GM12878 (cell line): ENCODE measurements around the gene OR6N2. TPM values are rescaled to one million over a fixed set of nuclear protein-coding genes. Genes with fewer than 3 reads are reported as not detected.

Experiments used
- ATAC-seq: fragments of 200-7000 bp; cut with Tn5 transposase; 3 replicates; pipeline ENCODE4 v1.9.1; 2020; ENCODE audit warnings: mild to moderate bottlenecking, moderate library complexity
- BruUV-seq: library from RNA; stranded (reverse); fragments of 400-500 nt; replicated peaks from 2 replicates; lab custom pipeline; 2021; lab: Mats Ljungman, UMichigan
- CTCF ChIA-PET: fragments of 300-600 bp; sonication (Branson Sonifier 250); formaldehyde crosslinking; extraction: SDS; loops from one replicate; lab custom pipeline; 2021; ENCODE audit warnings: inconsistent platforms; lab: Yijun Ruan, JAX
- POLR2A ChIA-PET: fragments of 350-600 bp; formaldehyde crosslinking; extraction: SDS; loops from one replicate; lab custom pipeline; 2021; ENCODE audit warnings: inconsistent platforms; lab: Charles Lee
- RAD21 ChIA-PET: fragments of 300-600 bp; sonication (Branson Sonifier 250); formaldehyde crosslinking; loops from one replicate; lab custom pipeline; 2023; ENCODE audit warnings: antibody characterized with exemption; ENCODE audit not compliant: unreplicated experiment; lab: Charles Lee
- SMC1A ChIA-PET: fragments of 300-600 bp; sonication (Branson Sonifier 250); formaldehyde crosslinking; loops from one replicate; lab custom pipeline; 2023; ENCODE audit not compliant: unreplicated experiment, uncharacterized antibody; lab: Charles Lee
- DNase-seq: peaks from one replicate; pipeline ENCODE4 v3.0.0-alpha.2; 2011; ENCODE audit warnings: low read depth, low spot score
- FAIRE-seq: peaks from 3 replicates; lab custom pipeline; 2011; peaks lifted over from hg19 to GRCh38; lab: Jason Lieb, UNC
- H2AFZ ChIP-seq: 2 replicates; pipeline ENCODE4 v1.6.0; 2011; ENCODE audit warnings: low read depth, low read length, control low read depth; ENCODE audit not compliant: control insufficient read depth
- H3K27ac ChIP-seq: 2 replicates; pipeline ENCODE4 v1.5.1; 2011; ENCODE audit warnings: control low read depth; ENCODE audit not compliant: control insufficient read depth, insufficient read depth
- H3K27me3 ChIP-seq, 2 experiments: replicated peaks in 1 of 2; 2 replicates each; pipeline versions ENCODE4 v1.6.0 to v1.6.1; 2011; ENCODE audit warnings: low read length in 1 of 2; ENCODE audit not compliant: control insufficient read depth in 2 of 2, insufficient read depth in 2 of 2
- H3K36me3 ChIP-seq, 2 experiments: 2 replicates each; pipeline ENCODE4 v1.5.1; 2011; ENCODE audit warnings: low read length in 1 of 2; ENCODE audit not compliant: control insufficient read depth in 2 of 2, insufficient read depth in 2 of 2
- H3K4me1 ChIP-seq: 2 replicates; pipeline ENCODE4 v1.6.1; 2011; ENCODE audit warnings: mild to moderate bottlenecking, low read length, moderate library complexity, mixed read lengths; ENCODE audit not compliant: control insufficient read depth, insufficient read depth
- H3K4me2 ChIP-seq: 2 replicates; pipeline ENCODE4 v1.6.0; 2011; ENCODE audit warnings: control low read depth; ENCODE audit not compliant: control insufficient read depth, insufficient read depth
- H3K4me3 ChIP-seq: fragments of 200-600 bp; sonication (generic); 2 replicates; pipeline ENCODE4 v1.5.1; 2016
- H3K79me2 ChIP-seq: 2 replicates; pipeline ENCODE4 v1.6.0; 2011; ENCODE audit warnings: low read length; ENCODE audit not compliant: control insufficient read depth, insufficient read depth
- H3K9ac ChIP-seq: 2 replicates; pipeline ENCODE4 v1.8.0; 2011; ENCODE audit warnings: low read length, control low read depth, mixed read lengths; ENCODE audit not compliant: control insufficient read depth, insufficient read depth
- H3K9me3 ChIP-seq: replicated peaks from 3 replicates; pipeline ENCODE4 v1.5.1; 2011; ENCODE audit warnings: mild to moderate bottlenecking, low read length; ENCODE audit not compliant: control insufficient read depth, insufficient read depth
- H4K20me1 ChIP-seq: 2 replicates; pipeline ENCODE4 v1.6.0; 2011; ENCODE audit not compliant: control insufficient read depth, insufficient read depth
- BCL3 ChIP-seq: IDR thresholded peaks from 2 replicates; pipeline ENCODE4 v1.6.1; 2011; ENCODE audit warnings: borderline replicate concordance, low read depth, mild to moderate bottlenecking, moderate library complexity, low read length; ENCODE audit not compliant: insufficient read depth, poor library complexity, severe bottlenecking
- BHLHE40 ChIP-seq, 2 experiments: fragments of 450-650 bp in 1 of 2; IDR thresholded peaks; 2 replicates each; pipeline ENCODE4 v1.6.1; 2011 to 2017; ENCODE audit warnings: low read depth in 2 of 2, borderline replicate concordance in 1 of 2, improper control_type of control experiment in 1 of 2, low read length in 1 of 2, mild to moderate bottlenecking in 1 of 2
- CHD4 ChIP-seq: fragments of 200-600 bp; sonication (generic); IDR thresholded peaks from 2 replicates; pipeline ENCODE4 v1.6.1; 2016; ENCODE audit warnings: mild to moderate bottlenecking
- ETV6 ChIP-seq, 2 experiments: fragments of 450-650 bp in 1 of 2; IDR thresholded peaks in 1 of 2; conservative IDR thresholded peaks in 1 of 2; 2 replicates each; pipeline ENCODE4 v1.6.1; 2014; ENCODE audit warnings: antibody characterized with exemption in 1 of 2, borderline replicate concordance in 1 of 2, low read depth in 1 of 2, mild to moderate bottlenecking in 1 of 2, moderate library complexity in 1 of 2
- FOXM1 ChIP-seq: IDR thresholded peaks from 2 replicates; pipeline ENCODE4 v1.6.1; 2012; ENCODE audit warnings: low read depth, mild to moderate bottlenecking, inconsistent platforms, low read length, moderate library complexity
- KDM1A ChIP-seq: fragments of 200-600 bp; sonication (generic); IDR thresholded peaks from 2 replicates; pipeline ENCODE4 v1.6.1; 2016; ENCODE audit warnings: borderline replicate concordance
- NR2C2 ChIP-seq: IDR thresholded peaks from 2 replicates; pipeline ENCODE4 v1.6.1; 2011; ENCODE audit warnings: borderline replicate concordance, low read depth; ENCODE audit not compliant: control insufficient read depth, insufficient read length
- ZNF207 ChIP-seq: fragments of 450-650 bp; IDR thresholded peaks from 2 replicates; pipeline ENCODE4 v1.6.1; 2014; ENCODE audit warnings: antibody characterized with exemption, mild to moderate bottlenecking, borderline replicate concordance
- ZNF24 ChIP-seq: fragments of 450-650 bp; IDR thresholded peaks from 2 replicates; pipeline ENCODE4 v1.6.1; 2017; ENCODE audit warnings: antibody characterized with exemption, mild to moderate bottlenecking
- ZNF274 ChIP-seq: IDR thresholded peaks from one replicate; pipeline ENCODE4 v1.8.0; 2011; ENCODE audit not compliant: insufficient read length, insufficient read depth
- ZSCAN29 ChIP-seq: fragments of 450-650 bp; IDR thresholded peaks from 2 replicates; pipeline ENCODE4 v1.6.1; 2017; ENCODE audit warnings: mild to moderate bottlenecking, moderate library complexity
- WGBS: methylation state at CpG from one replicate; pipeline ENCODE4 v1.1.6; 2016; ENCODE audit warnings: low lambda C conversion rate; ENCODE audit not compliant: insufficient replicate concordance, insufficient coverage; ENCODE audit errors: missing lambda C conversion rate; 5-methylcytosine and 5-hydroxymethylcytosine counted together
- in situ Hi-C: fragments of 300-500 bp; cut with MboI; formaldehyde crosslinking; loops from 9 replicates; pipeline ENCODE4 v1.14.3; 2018; ENCODE audit warnings: mixed read lengths
- intact Hi-C: fragments of 100-400 bp; cut with micrococcal nuclease; formaldehyde crosslinking; loops from one replicate; pipeline ENCODE4 v1.14.2; 2022; ENCODE audit not compliant: unreplicated experiment
- polyA plus RNA-seq, 11 experiments: library from polyadenylated mRNA; depleted of rRNA in 4 of 11; unstranded in 6 of 11; stranded (reverse) in 5 of 11; fragments of >200 nt; fragmentation: Nextera tagmentation in 4 of 11; fragmentation: Illumina TruSeq in 1 of 11; extraction: Ambion mirVana in 4 of 11; extraction: Trizol in 1 of 11; gene quantifications; 1 replicate in 1 of 11; 2 replicates in 10 of 11; pipeline versions ENCODE4 v1.2.1 to v1.2.3, GENCODE V29; 2011 to 2016; ENCODE audit warnings: inconsistent platforms in 2 of 11, missing spikeins in 2 of 11, low read depth in 1 of 11
- total RNA-seq, 4 experiments: library from RNA; depleted of rRNA in 3 of 4; stranded (reverse); fragments of >200 nt in 3 of 4; fragmentation: Illumina TruSeq in 1 of 4; extraction: Trizol in 1 of 4; gene quantifications; 2 replicates each; pipeline versions ENCODE4 v1.2.1 to v1.2.3, GENCODE V29; 2013 to 2021
- TF ChIP-seq, protein P1 (sequence below): IDR thresholded peaks from 2 replicates; pipeline ENCODE4 v1.6.1; 2012; ENCODE audit warnings: improper control_type of control experiment, low read depth, low read length; ENCODE audit not compliant: insufficient replicate concordance

The OR6N2 gene
- total and polyA plus RNA-seq, 10 of the 15 experiments (the other 5 are each of a cell fraction or from before 2014, with no cell fraction given): not detected

GRCh38 chr1:158814970-158815369, 34.0 kb upstream of the OR6N2 start:
- 0% methylated on average over 1 of the region's 1 CpG for WGBS

More at GRCh38 chr1:158814970-158815369, 34.0 kb upstream of the OR6N2 start:
- POLR2A ChIA-PET: no interaction called here
- H3K36me3 ChIP-seq: no peaks in the 10 kb centered on the region
- DNase-seq (no peak), FAIRE-seq (no peak)
- intact Hi-C loops: no loop called here
- no peak overlapping the region for H3K4me3 ChIP-seq
- H3K9ac ChIP-seq: no peak overlapping the region
- SMC1A ChIA-PET: no interaction called here
- no peak overlapping the region for H3K27ac ChIP-seq
- no TSS peak for BruUV-seq
- TF ChIP-seq, protein P1, sequence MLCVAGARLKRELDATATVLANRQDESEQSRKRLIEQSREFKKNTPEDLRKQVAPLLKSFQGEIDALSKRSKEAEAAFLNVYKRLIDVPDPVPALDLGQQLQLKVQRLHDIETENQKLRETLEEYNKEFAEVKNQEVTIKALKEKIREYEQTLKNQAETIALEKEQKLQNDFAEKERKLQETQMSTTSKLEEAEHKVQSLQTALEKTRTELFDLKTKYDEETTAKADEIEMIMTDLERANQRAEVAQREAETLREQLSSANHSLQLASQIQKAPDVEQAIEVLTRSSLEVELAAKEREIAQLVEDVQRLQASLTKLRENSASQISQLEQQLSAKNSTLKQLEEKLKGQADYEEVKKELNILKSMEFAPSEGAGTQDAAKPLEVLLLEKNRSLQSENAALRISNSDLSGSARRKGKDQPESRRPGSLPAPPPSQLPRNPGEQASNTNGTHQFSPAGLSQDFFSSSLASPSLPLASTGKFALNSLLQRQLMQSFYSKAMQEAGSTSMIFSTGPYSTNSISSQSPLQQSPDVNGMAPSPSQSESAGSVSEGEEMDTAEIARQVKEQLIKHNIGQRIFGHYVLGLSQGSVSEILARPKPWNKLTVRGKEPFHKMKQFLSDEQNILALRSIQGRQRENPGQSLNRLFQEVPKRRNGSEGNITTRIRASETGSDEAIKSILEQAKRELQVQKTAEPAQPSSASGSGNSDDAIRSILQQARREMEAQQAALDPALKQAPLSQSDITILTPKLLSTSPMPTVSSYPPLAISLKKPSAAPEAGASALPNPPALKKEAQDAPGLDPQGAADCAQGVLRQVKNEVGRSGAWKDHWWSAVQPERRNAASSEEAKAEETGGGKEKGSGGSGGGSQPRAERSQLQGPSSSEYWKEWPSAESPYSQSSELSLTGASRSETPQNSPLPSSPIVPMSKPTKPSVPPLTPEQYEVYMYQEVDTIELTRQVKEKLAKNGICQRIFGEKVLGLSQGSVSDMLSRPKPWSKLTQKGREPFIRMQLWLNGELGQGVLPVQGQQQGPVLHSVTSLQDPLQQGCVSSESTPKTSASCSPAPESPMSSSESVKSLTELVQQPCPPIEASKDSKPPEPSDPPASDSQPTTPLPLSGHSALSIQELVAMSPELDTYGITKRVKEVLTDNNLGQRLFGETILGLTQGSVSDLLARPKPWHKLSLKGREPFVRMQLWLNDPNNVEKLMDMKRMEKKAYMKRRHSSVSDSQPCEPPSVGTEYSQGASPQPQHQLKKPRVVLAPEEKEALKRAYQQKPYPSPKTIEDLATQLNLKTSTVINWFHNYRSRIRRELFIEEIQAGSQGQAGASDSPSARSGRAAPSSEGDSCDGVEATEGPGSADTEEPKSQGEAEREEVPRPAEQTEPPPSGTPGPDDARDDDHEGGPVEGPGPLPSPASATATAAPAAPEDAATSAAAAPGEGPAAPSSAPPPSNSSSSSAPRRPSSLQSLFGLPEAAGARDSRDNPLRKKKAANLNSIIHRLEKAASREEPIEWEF: no peak
- TF ChIP-seq BHLHE40 (IDR thresholded peaks at IDR 0.05; ENCODE audit: borderline replicate concordance in 1 of 2, low read depth in 2 of 2, low read length in 1 of 2) (no peak), ZNF274 (no peak), KDM1A (no peak), ZSCAN29 (no peak), ETV6 (conservative IDR thresholded peaks at IDR 0.05 in 1 of 2, IDR thresholded peaks at IDR 0.05 in 1 of 2; ENCODE audit: borderline replicate concordance in 1 of 2, low read depth in 1 of 2) (no peak), BCL3 (no peak), CHD4 (no peak), ZNF24 (no peak), NR2C2 (no peak), FOXM1 (no peak), ZNF207 (no peak)
- TF ChIP-seq, all 136 proteins: peak for 0
- H4K20me1 ChIP-seq: no peaks in the 10 kb centered on the region
- ChIA-PET RAD21 (no interaction called here), CTCF (no interaction called here)
- H2AFZ ChIP-seq: no peak overlapping the region
- H3K4me2 ChIP-seq: no peak overlapping the region
- H3K4me1 ChIP-seq: peaks cover 7% of the 10 kb centered on the region; the same call in 1 of the 2 replicates
- in situ Hi-C loops: no loop called here
- no peak for ATAC-seq
- no peaks in the 10 kb centered on the region for H3K27me3 ChIP-seq
- H3K79me2 ChIP-seq: no peaks in the 10 kb centered on the region
- no peaks in the 10 kb centered on the region for H3K9me3 ChIP-seq
